ENCODE results near the gene ZNF500.
A peak's percentile ranks its signal among the peaks of the same experiment; 100 is the strongest.
"Not testable (repeated sequence)": the region's sequence is repeated elsewhere in the genome, so short reads cannot be mapped to it uniquely, and the experiment has no call there.

The ZNF500 gene

GRCh38 chr16:4745274-4745569 lies 21.7 kb downstream of the ZNF500 start:
- DNase-seq (ENCODE audit: low read depth in 3 of 3), result no peak

- DNase-seq (ENCODE audit: low read depth in 3 of 3), result no peak
Observed at GRCh38 chr16:4744555-4745273, 22.2 kb downstream of the ZNF500 start.

- no peak for DNase-seq (ENCODE audit: low read depth in 3 of 3)
Observed at GRCh38 chr16:4743226-4743878, 23.6 kb downstream of the ZNF500 start.

GRCh38 chr16:4738370-4738769 lies 28.6 kb downstream of the ZNF500 start:
- DNase-seq (ENCODE audit: low read depth in 3 of 3), result not testable (repeated sequence)

GRCh38 chr16:4737545-4737944 lies 29.4 kb downstream of the ZNF500 start:
- DNase-seq (ENCODE audit: low read depth in 3 of 3), result no peak

GRCh38 chr16:4736546-4736945 lies 30.4 kb downstream of the ZNF500 start:
- no peak for DNase-seq (ENCODE audit: low read depth in 3 of 3)

- DNase-seq (ENCODE audit: low read depth in 3 of 3), result peak; percentile 80 to 95 (median 80)
Observed at GRCh38 chr16:4734730-4735535, 32.0 kb downstream of the ZNF500 start.

- peak; percentile 58 to 75 (median 60) for DNase-seq (ENCODE audit: low read depth in 3 of 3)
Observed at GRCh38 chr16:4734063-4734729, 32.8 kb downstream of the ZNF500 start, which contains the start of the genes ANKS3 and DNAAF8. ANKS3 (minus strand) TSS chr16:4734271; CDS start chr16:4730149, 4,122 bp downstream. DNAAF8 (plus strand) TSS chr16:4734537; CDS start chr16:4736515, 1,978 bp downstream.

GRCh38 chr16:4733747-4734062 lies 33.3 kb downstream of the ZNF500 start:
- DNase-seq (ENCODE audit: low read depth in 3 of 3), result peak in 1 of 3 donors; percentile 15

GRCh38 chr16:4733211-4733742 lies 33.7 kb downstream of the ZNF500 start:
- no peak for DNase-seq (ENCODE audit: low read depth in 3 of 3)

GRCh38 chr16:4729876-4730275 lies 37.1 kb downstream of the ZNF500 start:
- no peak for DNase-seq (ENCODE audit: low read depth in 3 of 3)

- no peak for DNase-seq (ENCODE audit: low read depth in 3 of 3)
Observed at GRCh38 chr16:4728676-4729075, 38.3 kb downstream of the ZNF500 start.

GRCh38 chr16:4726616-4727015 lies 40.3 kb downstream of the ZNF500 start:
- DNase-seq (ENCODE audit: low read depth in 3 of 3), result no peak

- no peak for DNase-seq (ENCODE audit: low read depth in 3 of 3)
Observed at GRCh38 chr16:4724661-4725270, 42.2 kb downstream of the ZNF500 start.

GRCh38 chr16:4723071-4723767 lies 43.7 kb downstream of the ZNF500 start:
- no peak for DNase-seq (ENCODE audit: low read depth in 3 of 3)

- DNase-seq (ENCODE audit: low read depth in 3 of 3), result no peak
Observed at GRCh38 chr16:4718466-4718865, 48.5 kb downstream of the ZNF500 start.

- DNase-seq (ENCODE audit: low read depth in 3 of 3), result no peak
Observed at GRCh38 chr16:4714996-4715395, 52.0 kb downstream of the ZNF500 start.

GRCh38 chr16:4713663-4714501 lies 53.1 kb downstream of the ZNF500 start:
- DNase-seq (ENCODE audit: low read depth in 3 of 3), result no peak

- DNase-seq (ENCODE audit: low read depth in 3 of 3), result no peak
Observed at GRCh38 chr16:4709481-4709880, 57.5 kb downstream of the ZNF500 start.

- DNase-seq (ENCODE audit: low read depth in 3 of 3), result no peak
Observed at GRCh38 chr16:4706871-4707270, 60.1 kb downstream of the ZNF500 start.

Data from stimulated activated CD4-positive, alpha-beta T cell treated with anti-CD3 and anti-CD28 coated beads, TNF-alpha, amount 100 ng/mL, for 48 hours (primary cell).